Tibial nerve (tissue), 4 donors: ENCODE results near the gene AMOTL2. TPM values are rescaled to one million over a fixed set of nuclear protein-coding genes. Genes with fewer than 3 reads are reported as not detected.

Experiments used
- DNase-seq, 2 donors: peaks; one replicate each; pipeline ENCODE4 v3.0.0-alpha.2; 2019; ENCODE audit warnings: low spot score in 2 of 2
- H3K27ac ChIP-seq, 4 donors: fragments of 200-600 bp; sonication (generic) in 3 of 4; one replicate each; pipeline ENCODE4 v1.5.1; 2017 to 2019; ENCODE audit warnings: mild to moderate bottlenecking in 1 of 4
- H3K27me3 ChIP-seq, 2 donors: fragments of 200-600 bp; sonication (generic) in 1 of 2; one replicate each; pipeline versions ENCODE4 v1.5.1 to v1.6.0; 2017 to 2019
- H3K36me3 ChIP-seq, 3 donors: fragments of 200-600 bp; sonication (generic); one replicate each; pipeline ENCODE4 v1.5.1; 2018 to 2019
- H3K4me1 ChIP-seq, 4 donors: fragments of 200-600 bp; sonication (generic) in 3 of 4; one replicate each; pipeline ENCODE4 v1.5.1; 2017 to 2019
- H3K4me3 ChIP-seq, 4 donors: fragments of 200-600 bp; sonication (generic) in 3 of 4; one replicate each; pipeline ENCODE4 v1.5.1; 2017 to 2019; ENCODE audit warnings: mild to moderate bottlenecking in 1 of 4, moderate library complexity in 1 of 4
- H3K9me3 ChIP-seq, 4 donors: fragments of 200-600 bp; sonication (generic) in 3 of 4; one replicate each; pipeline ENCODE4 v1.5.1; 2017 to 2019
- CTCF ChIP-seq, 5 experiments: fragments of 200-600 bp in 3 of 5; fragments of 450-650 bp in 2 of 5; sonication (generic) in 3 of 5; IDR thresholded peaks; one replicate each; pipeline ENCODE4 v1.5.1; 2016 to 2019; ENCODE audit warnings: antibody characterized with exemption in 5 of 5, mild to moderate bottlenecking in 3 of 5, moderate library complexity in 2 of 5
- EP300 ChIP-seq, 2 donors: sonication (generic); formaldehyde crosslinking; IDR thresholded peaks; one replicate each; pipeline ENCODE4 v1.6.1; 2017; ENCODE audit warnings: antibody characterized with exemption in 2 of 2, mild to moderate bottlenecking in 1 of 2
- POLR2A ChIP-seq, 2 donors: fragments of 450-650 bp; IDR thresholded peaks; one replicate each; pipeline ENCODE4 v1.6.1; 2017; ENCODE audit warnings: antibody characterized with exemption in 2 of 2, mild to moderate bottlenecking in 2 of 2, moderate library complexity in 2 of 2
- WGBS, 2 donors: methylation state at CpG; one replicate each; pipeline ENCODE4 v1.1.5; 2018; 5-methylcytosine and 5-hydroxymethylcytosine counted together
- total RNA-seq, 4 donors: library from RNA; depleted of rRNA; stranded (reverse); fragments of >200 nt; gene quantifications; one replicate each; pipeline ENCODE4 v1.1.0, GENCODE V29; 2016

AMOTL2 gene
- total RNA-seq, 4 donors from 2014 or later = 216 to 337 (median 255) TPM

GRCh38 chr3:134395103-134395502 is 20.9 kb upstream of the AMOTL2 start:
- Histone ChIP-seq H3K36me3 (no peaks in the 10 kb centered on the region), H3K4me1 (peaks cover 0 to 60% (median 22%) of the 10 kb centered on the region in 4 donors), H3K27ac (peak overlapping the region in 2 of 4 donors; percentile 84 to 85), H3K27me3 (no peaks in the 10 kb centered on the region), H3K9me3 (no peaks in the 10 kb centered on the region), H3K4me3 (no peak overlapping the region)
- DNase-seq = no peak
- TF ChIP-seq EP300 (IDR thresholded peaks at IDR 0.05) (peak in 1 of 2 donors; percentile 46), CTCF (IDR thresholded peaks at IDR 0.05) (no peak)
- WGBS, 2 donors = 31 to 50% methylated on average over 1 of the region's 1 CpG

GRCh38 chr3:134394380-134394779 is 20.1 kb upstream of the AMOTL2 start:
- 63 to 64% methylated on average over 4 of the region's 4 CpGs for WGBS, 2 donors
- Histone ChIP-seq H3K27me3 (no peaks in the 10 kb centered on the region), H3K27ac (peak overlapping the region in 2 of 4 donors; percentile 84 to 85), H3K4me3 (no peak overlapping the region), H3K9me3 (no peaks in the 10 kb centered on the region), H3K4me1 (peaks cover 0 to 60% (median 22%) of the 10 kb centered on the region in 4 donors), H3K36me3 (no peaks in the 10 kb centered on the region)
- DNase-seq = no peak
- no peak for TF ChIP-seq CTCF (IDR thresholded peaks at IDR 0.05)
- TF ChIP-seq EP300 (IDR thresholded peaks at IDR 0.05) = peak in 1 of 2 donors; percentile 44

GRCh38 chr3:134393074-134393473 is 18.8 kb upstream of the AMOTL2 start:
- Histone ChIP-seq H3K4me3 (no peak overlapping the region), H3K9me3 (no peaks in the 10 kb centered on the region), H3K36me3 (no peaks in the 10 kb centered on the region), H3K4me1 (peaks cover 0 to 60% (median 22%) of the 10 kb centered on the region in 4 donors), H3K27ac (peak overlapping the region; percentile 27 to 85 (median 68)), H3K27me3 (no peaks in the 10 kb centered on the region)
- TF ChIP-seq EP300 (IDR thresholded peaks at IDR 0.05) (no peak), POLR2A (IDR thresholded peaks at IDR 0.05) (no peak), CTCF (IDR thresholded peaks at IDR 0.05) (no peak)
- 16 to 34% methylated on average over 2 of the region's 2 CpGs for WGBS, 2 donors
- DNase-seq = no peak

GRCh38 chr3:134392336-134392983 is 18.2 kb upstream of the AMOTL2 start:
- no peaks in the 10 kb centered on the region for H3K36me3 ChIP-seq
- peak overlapping the region; percentile 27 to 85 (median 68) for H3K27ac ChIP-seq
- H3K9me3 ChIP-seq = no peaks in the 10 kb centered on the region
- no peak for TF ChIP-seq CTCF (IDR thresholded peaks at IDR 0.05)
- TF ChIP-seq EP300 (IDR thresholded peaks at IDR 0.05) = peak in 1 of 2 donors; percentile 72
- H3K4me1 ChIP-seq = peaks cover 0 to 60% (median 22%) of the 10 kb centered on the region in 4 donors
- H3K27me3 ChIP-seq = no peaks in the 10 kb centered on the region
- H3K4me3 ChIP-seq = no peak overlapping the region
- 8% methylated on average over 1 of the region's 1 CpG for WGBS, 2 donors
- peak in 1 of 2 donors; percentile 73 for DNase-seq

- peaks cover 0 to 35% (median 8%) of the 10 kb centered on the region in 4 donors for H3K4me1 ChIP-seq
- TF ChIP-seq POLR2A (IDR thresholded peaks at IDR 0.05) (no peak), EP300 (IDR thresholded peaks at IDR 0.05) (no peak), CTCF (IDR thresholded peaks at IDR 0.05) (no peak)
- no peaks in the 10 kb centered on the region for H3K27me3 ChIP-seq
- no peak for DNase-seq
- no peaks in the 10 kb centered on the region for H3K36me3 ChIP-seq
- no peak overlapping the region for H3K27ac ChIP-seq
- no peaks in the 10 kb centered on the region for H3K9me3 ChIP-seq
- WGBS, 2 donors = 86 to 100% methylated on average over 1 of the region's 1 CpG
- no peak overlapping the region for H3K4me3 ChIP-seq
These were observed 15.6 kb upstream of the AMOTL2 start for GRCh38 chr3:134389865-134390264.
